DND-41 (cell line): ENCODE data around the gene COBL.

Source experiments
- ATAC-seq: fragments of 200-7000 bp; cut with Tn5 transposase; 3 replicates; pipeline ENCODE4 v1.9.1; 2021; ENCODE audit warnings: low read depth; ENCODE audit not compliant: insufficient read depth
- DNase-seq: peaks from one replicate; pipeline ENCODE4 v3.0.0-alpha.2; 2020
- H2AFZ ChIP-seq: 2 replicates; pipeline ENCODE4 v1.6.0; 2012; ENCODE audit warnings: low read depth, low read length
- H3K27ac ChIP-seq: 2 replicates; pipeline ENCODE4 v1.5.1; 2012; ENCODE audit warnings: low read length, inconsistent platforms
- H3K27me3 ChIP-seq: fragments of 200-600 bp; sonication (generic); 2 replicates; pipeline ENCODE4 v1.6.0; 2012; ENCODE audit warnings: low read length, mild to moderate bottlenecking, inconsistent platforms; ENCODE audit not compliant: insufficient read depth, poor library complexity
- H3K36me3 ChIP-seq: 2 replicates; pipeline ENCODE4 v1.5.1; 2012; ENCODE audit warnings: low read length, inconsistent platforms; ENCODE audit not compliant: insufficient read depth
- H3K4me1 ChIP-seq: 2 replicates; pipeline ENCODE4 v1.5.1; 2012; ENCODE audit warnings: mild to moderate bottlenecking, low read length; ENCODE audit not compliant: insufficient read depth
- H3K4me2 ChIP-seq: 2 replicates; pipeline ENCODE4 v1.6.0; 2012; ENCODE audit warnings: mild to moderate bottlenecking, moderate library complexity, low read length, inconsistent platforms; ENCODE audit not compliant: insufficient read depth
- H3K4me3 ChIP-seq, 2 experiments: fragments of 200-600 bp in 1 of 2; shearing (Covaris generic) in 1 of 2; 2 replicates each; pipeline ENCODE4 v1.5.1; 2012 to 2016; ENCODE audit warnings: inconsistent platforms in 2 of 2, low read length in 2 of 2, mild to moderate bottlenecking in 2 of 2, low read depth in 1 of 2, moderate library complexity in 1 of 2
- H3K79me2 ChIP-seq: 2 replicates; pipeline ENCODE4 v1.6.0; 2012; ENCODE audit warnings: low read length, inconsistent platforms; ENCODE audit not compliant: insufficient read depth
- H3K9ac ChIP-seq: 2 replicates; pipeline ENCODE4 v1.6.0; 2012; ENCODE audit warnings: low read depth, mild to moderate bottlenecking, inconsistent platforms, low read length, moderate library complexity
- H3K9me3 ChIP-seq: 2 replicates; pipeline ENCODE4 v1.5.1; 2012; ENCODE audit warnings: low read length, moderate library complexity, mild to moderate bottlenecking, inconsistent platforms; ENCODE audit not compliant: insufficient read depth, severe bottlenecking
- H4K20me1 ChIP-seq: 2 replicates; pipeline ENCODE4 v1.6.0; 2012; ENCODE audit warnings: low read length; ENCODE audit not compliant: insufficient read depth
- CTCF ChIP-seq: IDR thresholded peaks from 2 replicates; pipeline ENCODE4 v1.5.1; 2012; ENCODE audit warnings: borderline replicate concordance, low read length, moderate library complexity, mild to moderate bottlenecking; ENCODE audit not compliant: poor library complexity, severe bottlenecking; ENCODE audit errors: extremely low read depth
- EZH2 ChIP-seq: IDR thresholded peaks from 3 replicates; pipeline ENCODE4 v1.6.1; 2012; ENCODE audit warnings: borderline replicate concordance, low read depth, mild to moderate bottlenecking, moderate library complexity, low read length, inconsistent platforms; ENCODE audit not compliant: severe bottlenecking

The COBL gene

DNA sequence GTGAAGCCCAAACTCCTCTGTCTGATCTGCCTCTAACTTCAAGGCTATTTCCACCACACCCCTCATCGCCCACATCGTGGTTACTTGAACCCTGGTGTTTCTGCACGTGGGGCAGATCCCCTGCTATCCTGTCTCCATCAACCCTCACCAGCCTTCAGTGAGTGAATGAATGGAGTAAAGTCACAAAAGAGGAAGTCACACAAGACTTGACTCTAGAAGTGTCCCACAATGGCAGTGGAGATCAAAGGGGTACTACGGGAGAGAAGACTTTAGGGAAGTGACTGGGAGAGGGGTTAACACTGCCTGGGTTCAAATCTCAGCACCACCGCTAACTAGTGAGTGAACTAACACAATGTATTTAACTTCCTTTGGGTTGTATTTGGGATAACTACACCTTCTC is 85.9 kb downstream of the COBL start:
- Histone ChIP-seq H3K9ac (no peak overlapping the region), H3K9me3 (no peaks in the 10 kb centered on the region), H3K79me2 (no peaks in the 10 kb centered on the region), H3K4me2 (no peak overlapping the region), H2AFZ (no peak overlapping the region), H3K27me3 (peaks cover 7% of the 10 kb centered on the region), H3K4me1 (no peaks in the 10 kb centered on the region), H4K20me1 (no peaks in the 10 kb centered on the region), H3K27ac (no peak overlapping the region), H3K36me3 (no peaks in the 10 kb centered on the region), H3K4me3 (no peak overlapping the region)
- ATAC-seq = no peak
- TF ChIP-seq CTCF = no peak
- no peak for TF ChIP-seq EZH2
- no peak for DNase-seq

GRCh38 chr7:51230324-51230625 is 86.3 kb downstream of the COBL start:
- H3K27me3 ChIP-seq = peaks cover 7% of the 10 kb centered on the region
- no peak overlapping the region for H3K9ac ChIP-seq
- no peaks in the 10 kb centered on the region for H3K4me1 ChIP-seq
- no peak overlapping the region for H2AFZ ChIP-seq
- no peaks in the 10 kb centered on the region for H3K9me3 ChIP-seq
- H3K36me3 ChIP-seq = no peaks in the 10 kb centered on the region
- no peak overlapping the region for H3K27ac ChIP-seq
- DNase-seq (no peak), ATAC-seq (no peak)
- H3K4me2 ChIP-seq = no peak overlapping the region
- no peak overlapping the region for H3K4me3 ChIP-seq
- no peaks in the 10 kb centered on the region for H4K20me1 ChIP-seq
- no peak for TF ChIP-seq CTCF
- no peak for TF ChIP-seq EZH2
- no peaks in the 10 kb centered on the region for H3K79me2 ChIP-seq

- Histone ChIP-seq H3K4me1 (no peaks in the 10 kb centered on the region), H3K4me2 (no peak overlapping the region), H3K9me3 (no peaks in the 10 kb centered on the region), H3K79me2 (no peaks in the 10 kb centered on the region), H2AFZ (no peak overlapping the region), H3K27me3 (peaks cover 7% of the 10 kb centered on the region), H4K20me1 (no peaks in the 10 kb centered on the region), H3K36me3 (no peaks in the 10 kb centered on the region), H3K4me3 (no peak overlapping the region), H3K9ac (no peak overlapping the region), H3K27ac (no peak overlapping the region)
- ATAC-seq = no peak
- TF ChIP-seq CTCF = no peak
- TF ChIP-seq EZH2 = no peak
- no peak for DNase-seq
Measured at GRCh38 chr7:51229620-51230323, 86.8 kb downstream of the COBL start.
